CD4-positive, CD25-positive, alpha-beta regulatory T cell (primary cell): ENCODE results near the gene MGST3. TPM values are rescaled to one million over a fixed set of nuclear protein-coding genes. Genes with fewer than 3 reads are reported as not detected.
"Not testable (repeated sequence)": the region's sequence is repeated elsewhere in the genome, so short reads cannot be mapped to it uniquely, and the experiment has no call there.

Experiments
- ATAC-seq, 2 donors: fragments of 150-1000 bp; cut with Tn5 transposase; one replicate each; pipeline ENCODE4 v1.10.0; 2021; ENCODE audit warnings: low read depth in 2 of 2, moderate number of reproducible peaks in 2 of 2, moderate library complexity in 1 of 2
- DNase-seq, 3 donors: peaks; one replicate each; pipeline versions ENCODE4 v3.0.0 to v3.0.0-alpha.2; 2012 to 2022; ENCODE audit warnings: mixed read lengths in 1 of 3
- H3K27ac ChIP-seq: one replicate; pipeline ENCODE4 v1.7.0; 2013; ENCODE audit warnings: mild to moderate bottlenecking, low read length; ENCODE audit not compliant: insufficient read depth, poor library complexity, severe bottlenecking
- H3K27me3 ChIP-seq: one replicate; pipeline ENCODE4 v1.7.0; 2013; ENCODE audit warnings: low read length; ENCODE audit not compliant: control insufficient read depth, insufficient read depth
- H3K36me3 ChIP-seq: one replicate; pipeline ENCODE4 v1.7.0; 2013; ENCODE audit warnings: mild to moderate bottlenecking, low read length, moderate library complexity; ENCODE audit not compliant: control insufficient read depth, insufficient read depth
- H3K4me1 ChIP-seq: 2 replicates; pipeline ENCODE4 v1.7.0; 2013; ENCODE audit warnings: mild to moderate bottlenecking, low read length; ENCODE audit not compliant: insufficient read depth, control insufficient read depth, poor library complexity, severe bottlenecking
- H3K4me3 ChIP-seq: one replicate; pipeline ENCODE4 v1.7.0; 2013; ENCODE audit warnings: low read depth, mild to moderate bottlenecking, low read length, moderate library complexity
- H3K9me3 ChIP-seq, 2 experiments: 1 replicate in 1 of 2; 2 replicates in 1 of 2; pipeline ENCODE4 v1.7.0; 2013; ENCODE audit warnings: low read length in 2 of 2, mild to moderate bottlenecking in 1 of 2, moderate library complexity in 1 of 2; ENCODE audit not compliant: control insufficient read depth in 2 of 2
- H3K27ac Mint-ChIP-seq, 3 donors: one replicate each; pipeline ENCODE4 v1.8.0; 2020 to 2022; ENCODE audit warnings: mild to moderate bottlenecking in 3 of 3, mixed read lengths in 3 of 3, moderate library complexity in 2 of 3
- H3K27me3 Mint-ChIP-seq: one replicate; pipeline ENCODE4 v1.8.0; 2022; ENCODE audit warnings: mild to moderate bottlenecking, mixed read lengths
- H3K36me3 Mint-ChIP-seq: one replicate; pipeline ENCODE4 v1.8.0; 2020; ENCODE audit warnings: mixed read lengths
- H3K4me1 Mint-ChIP-seq, 4 donors: one replicate each; pipeline ENCODE4 v1.8.0; 2020 to 2022; ENCODE audit warnings: mixed read lengths in 4 of 4, mild to moderate bottlenecking in 1 of 4
- H3K4me3 Mint-ChIP-seq, 4 donors: one replicate each; pipeline ENCODE4 v1.8.0; 2020 to 2022; ENCODE audit warnings: mild to moderate bottlenecking in 4 of 4, mixed read lengths in 4 of 4, moderate library complexity in 3 of 4
- H3K9me3 Mint-ChIP-seq, 7 donors: one replicate each; pipeline ENCODE4 v1.8.0; 2020 to 2022; ENCODE audit warnings: mixed read lengths in 7 of 7, mild to moderate bottlenecking in 3 of 7, moderate library complexity in 2 of 7
- polyA plus RNA-seq, 4 donors: library from polyadenylated mRNA; unstranded; fragments of 300-500 nt; fragmentation: Illumina TruSeq; gene quantifications; one replicate each; pipeline ENCODE4 v1.2.3, GENCODE V29; 2021
- total RNA-seq: library from RNA; stranded (reverse); gene quantifications from one replicate; pipeline ENCODE4 v1.2.3, GENCODE V29; 2022

Gene MGST3
- total and polyA plus RNA-seq, 5 donors from 2014 or later = 37.1 to 190 (median 146) TPM

DNA sequence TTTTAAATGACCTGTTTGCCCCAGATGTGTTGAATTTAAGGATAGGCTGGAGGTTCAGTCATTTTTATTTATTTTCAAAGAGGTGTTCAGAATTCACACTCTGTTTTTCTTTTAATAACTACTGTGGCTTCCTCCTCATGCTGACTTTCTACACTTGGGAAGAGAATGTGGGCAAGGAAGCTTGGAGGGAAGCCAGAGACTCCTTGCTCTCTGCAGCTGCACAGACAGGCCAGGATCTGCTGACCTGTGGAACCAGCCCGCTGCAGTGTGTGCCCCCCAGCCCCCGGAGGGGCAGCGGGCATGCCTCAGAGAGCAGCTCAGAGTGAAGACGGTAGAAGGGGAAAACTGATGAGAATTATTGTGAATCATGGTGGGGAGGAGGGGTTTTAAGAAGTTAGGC, 16.9 kb downstream of the MGST3 start:
- no peak overlapping the region for H3K27ac ChIP-seq
- peaks cover 17% of the 10 kb centered on the region for H3K4me1 ChIP-seq
- ATAC-seq (no peak), DNase-seq (no peak)
- no peak overlapping the region for H3K27ac Mint-ChIP-seq
- H3K9me3 ChIP-seq = no peaks in the 10 kb centered on the region
- H3K9me3 Mint-ChIP-seq = no peaks in the 10 kb centered on the region
- H3K36me3 ChIP-seq = peaks cover 24% of the 10 kb centered on the region
- no peak overlapping the region for H3K4me3 ChIP-seq
- no peaks in the 10 kb centered on the region for H3K27me3 ChIP-seq
- no peaks in the 10 kb centered on the region for H3K27me3 Mint-ChIP-seq
- peaks cover 11 to 30% (median 15%) of the 10 kb centered on the region in 4 donors for H3K4me1 Mint-ChIP-seq
- H3K4me3 Mint-ChIP-seq = no peak overlapping the region
- peaks cover 23% of the 10 kb centered on the region for H3K36me3 Mint-ChIP-seq

GRCh38 chr1:165648919-165649572, 18.0 kb downstream of the MGST3 start:
- Mint-ChIP-seq H3K36me3 (peaks cover 31% of the 10 kb centered on the region), H3K27me3 (no peaks in the 10 kb centered on the region), H3K4me1 (peaks cover 11 to 28% (median 15%) of the 10 kb centered on the region in 4 donors), H3K27ac (peak overlapping the region in 1 of 3 donors; percentile 76), H3K9me3 (no peaks in the 10 kb centered on the region), H3K4me3 (no peak overlapping the region)
- H3K27me3 ChIP-seq = no peaks in the 10 kb centered on the region
- H3K27ac ChIP-seq = no peak overlapping the region
- peaks cover 34% of the 10 kb centered on the region for H3K36me3 ChIP-seq
- H3K9me3 ChIP-seq = no peaks in the 10 kb centered on the region
- no peak overlapping the region for H3K4me3 ChIP-seq
- ATAC-seq (no peak), DNase-seq (no peak)
- peaks cover 17% of the 10 kb centered on the region for H3K4me1 ChIP-seq

DNA sequence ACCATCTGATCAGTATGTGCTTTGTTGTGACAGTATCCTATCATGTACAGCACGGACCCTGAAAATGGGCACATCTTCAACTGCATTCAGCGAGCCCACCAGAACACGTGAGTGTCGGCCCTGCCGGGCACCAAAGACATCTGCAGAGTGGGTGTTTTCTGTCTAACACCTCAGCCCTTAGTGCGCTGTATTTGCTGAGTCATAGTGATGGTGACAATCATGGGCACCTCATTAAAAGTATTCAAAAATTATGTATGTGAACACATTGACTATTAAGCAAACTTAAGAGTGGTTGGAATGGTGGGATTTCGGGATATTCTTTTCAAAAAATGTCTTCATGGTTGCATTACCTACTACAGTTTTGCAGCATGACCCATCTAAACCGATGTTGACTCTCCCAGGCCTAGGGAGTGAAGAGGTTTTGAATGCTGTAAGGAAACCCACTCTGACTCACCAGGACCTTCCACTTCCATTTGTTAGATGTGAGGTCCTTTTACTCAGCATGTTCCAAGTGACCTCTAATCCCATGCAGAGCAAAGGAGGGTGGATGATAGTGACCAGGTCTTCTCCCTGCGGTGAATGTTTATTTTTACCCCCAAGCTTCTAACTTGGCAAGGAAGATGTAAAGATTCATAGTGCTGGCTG, 20.1 kb downstream of the MGST3 start:
- no peak for ATAC-seq
- no peak overlapping the region for H3K27ac Mint-ChIP-seq

GRCh38 chr1:165658766-165659580, 27.9 kb downstream of the MGST3 start:
- ATAC-seq, H3K4me1 ChIP-seq, H3K27me3 Mint-ChIP-seq, H3K4me1 Mint-ChIP-seq, H3K4me3 ChIP-seq, H3K4me3 Mint-ChIP-seq, H3K9me3 ChIP-seq, H3K9me3 Mint-ChIP-seq, DNase-seq, H3K27ac ChIP-seq, H3K27me3 ChIP-seq: not testable (repeated sequence)
- peaks cover 66% of the 10 kb centered on the region for H3K36me3 ChIP-seq
- Mint-ChIP-seq H3K36me3 (peaks cover 37% of the 10 kb centered on the region), H3K27ac (peak overlapping the region in 1 of 3 donors; percentile 67)

More for the DNA sequence above, 20.1 kb downstream of the MGST3 start:
- Mint-ChIP-seq H3K4me3 (no peak overlapping the region), H3K4me1 (peaks cover 3 to 16% (median 8%) of the 10 kb centered on the region in 4 donors), H3K36me3 (peaks cover 32% of the 10 kb centered on the region), H3K27me3 (no peaks in the 10 kb centered on the region), H3K9me3 (no peaks in the 10 kb centered on the region)
- DNase-seq = no peak
- Histone ChIP-seq H3K27me3 (no peaks in the 10 kb centered on the region), H3K4me1 (peaks cover 9% of the 10 kb centered on the region), H3K27ac (no peak overlapping the region), H3K36me3 (peaks cover 48% of the 10 kb centered on the region), H3K9me3 (no peaks in the 10 kb centered on the region), H3K4me3 (no peak overlapping the region)

DNA sequence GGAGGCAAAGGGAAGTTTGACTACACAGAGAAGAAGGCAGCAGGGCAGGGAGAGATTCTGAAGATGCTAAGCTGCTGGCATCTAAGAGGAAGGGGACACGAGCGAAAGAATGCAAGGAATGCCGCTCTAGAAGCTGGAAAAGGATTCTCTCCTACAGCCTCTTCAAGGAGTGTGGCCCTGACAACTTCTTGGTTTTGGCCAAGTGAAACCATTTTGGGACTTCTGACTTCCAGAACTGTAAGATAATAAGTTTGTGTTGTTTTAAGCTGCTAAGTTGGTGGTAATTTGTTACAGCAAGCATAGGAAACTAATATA, 28.5 kb downstream of the MGST3 start:
- H3K27me3 Mint-ChIP-seq = no peaks in the 10 kb centered on the region
- no peak overlapping the region for H3K4me3 ChIP-seq
- no peak overlapping the region for H3K4me3 Mint-ChIP-seq
- no peak for DNase-seq
- no peak for ATAC-seq
- H3K36me3 Mint-ChIP-seq = peaks cover 37% of the 10 kb centered on the region
- no peaks in the 10 kb centered on the region for H3K4me1 ChIP-seq
- H3K9me3 ChIP-seq = no peaks in the 10 kb centered on the region
- H3K4me1 Mint-ChIP-seq = no peaks in the 10 kb centered on the region
- peaks cover 67% of the 10 kb centered on the region for H3K36me3 ChIP-seq
- H3K27me3 ChIP-seq = no peaks in the 10 kb centered on the region
- no peaks in the 10 kb centered on the region for H3K9me3 Mint-ChIP-seq
- peak overlapping the region in 2 of 3 donors; percentile 29 to 67 for H3K27ac Mint-ChIP-seq
- no peak overlapping the region for H3K27ac ChIP-seq

DNA sequence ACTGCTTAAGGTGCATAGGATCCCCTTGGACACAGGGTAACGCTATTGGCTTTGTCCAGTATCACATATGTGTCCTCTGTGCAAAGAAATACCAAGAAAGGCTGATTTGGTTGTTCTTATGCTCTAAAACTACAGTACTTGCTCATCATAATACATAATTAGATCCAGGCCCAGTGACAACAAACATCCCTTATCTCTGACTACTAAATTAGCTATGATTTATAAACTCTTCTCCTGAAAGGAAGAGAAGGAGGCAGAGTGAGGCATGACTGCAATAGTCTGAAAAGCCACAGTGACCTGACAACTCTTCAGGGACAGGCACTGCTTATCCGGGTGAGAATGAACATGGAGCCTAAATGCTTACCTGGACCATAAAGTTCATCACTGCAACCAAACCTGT, 30.7 kb downstream of the MGST3 start:
- H3K4me3 ChIP-seq = no peak overlapping the region
- Mint-ChIP-seq H3K27ac (peak overlapping the region in 2 of 3 donors; percentile 5 to 10), H3K36me3 (peaks cover 46% of the 10 kb centered on the region)

DNA sequence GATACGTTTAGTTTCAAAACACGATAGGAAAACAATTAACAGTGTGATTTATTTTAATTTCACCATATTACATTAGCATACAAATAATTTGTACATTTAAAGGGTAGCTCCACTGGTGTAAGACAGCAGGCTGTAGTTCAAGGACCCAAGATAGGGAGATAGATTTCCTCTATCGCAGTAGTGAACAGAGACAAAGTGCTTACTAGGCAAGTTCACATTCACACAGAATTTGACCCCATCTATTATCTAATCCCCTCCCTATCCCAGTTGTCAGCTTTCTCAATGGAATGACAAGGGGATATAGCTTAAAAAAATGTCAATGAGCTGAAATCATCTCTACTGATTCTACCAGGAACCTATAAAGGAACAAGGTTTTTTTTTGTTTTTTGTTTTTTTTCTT, 31.2 kb downstream of the MGST3 start:
- H3K36me3 Mint-ChIP-seq = peaks cover 46% of the 10 kb centered on the region

More for the DNA sequence above, 30.7 kb downstream of the MGST3 start:
- H3K9me3 Mint-ChIP-seq = no peaks in the 10 kb centered on the region
- peaks cover 0 to 6% (median 2%) of the 10 kb centered on the region in 4 donors for H3K4me1 Mint-ChIP-seq
- H3K27me3 Mint-ChIP-seq = no peaks in the 10 kb centered on the region
- H3K9me3 ChIP-seq = no peaks in the 10 kb centered on the region
- H3K27ac ChIP-seq = no peak overlapping the region
- ATAC-seq (no peak), DNase-seq (no peak)
- H3K27me3 ChIP-seq = no peaks in the 10 kb centered on the region
- H3K36me3 ChIP-seq = peaks cover 69% of the 10 kb centered on the region
- H3K4me1 ChIP-seq = no peaks in the 10 kb centered on the region
- H3K4me3 Mint-ChIP-seq = no peak overlapping the region

More for the DNA sequence above, 31.2 kb downstream of the MGST3 start:
- ATAC-seq (no peak), DNase-seq (no peak)
- Mint-ChIP-seq H3K27me3 (no peaks in the 10 kb centered on the region), H3K27ac (peak overlapping the region; percentile 5 to 60 (median 10)), H3K4me1 (peaks cover 0 to 6% (median 2%) of the 10 kb centered on the region in 4 donors), H3K4me3 (no peak overlapping the region), H3K9me3 (no peaks in the 10 kb centered on the region)
- Histone ChIP-seq H3K27ac (no peak overlapping the region), H3K36me3 (peaks cover 73% of the 10 kb centered on the region), H3K4me1 (no peaks in the 10 kb centered on the region), H3K9me3 (no peaks in the 10 kb centered on the region), H3K27me3 (no peaks in the 10 kb centered on the region), H3K4me3 (no peak overlapping the region)
